HG03354 (cell line): Measurements from ENCODE around the gene SCAMP2.
"Not testable (repeated sequence)": the region's sequence is repeated elsewhere in the genome, so short reads cannot be mapped to it uniquely, and the experiment has no call there.

ENCODE experiments used
- ATAC-seq: cut with Tn5 transposase; IDR thresholded peaks from one replicate; pipeline ENCODE4 v1.9.1; 2021; ENCODE audit warnings: mild to moderate bottlenecking; ENCODE audit not compliant: unreplicated experiment, poor library complexity, severe bottlenecking

The SCAMP2 gene

DNA sequence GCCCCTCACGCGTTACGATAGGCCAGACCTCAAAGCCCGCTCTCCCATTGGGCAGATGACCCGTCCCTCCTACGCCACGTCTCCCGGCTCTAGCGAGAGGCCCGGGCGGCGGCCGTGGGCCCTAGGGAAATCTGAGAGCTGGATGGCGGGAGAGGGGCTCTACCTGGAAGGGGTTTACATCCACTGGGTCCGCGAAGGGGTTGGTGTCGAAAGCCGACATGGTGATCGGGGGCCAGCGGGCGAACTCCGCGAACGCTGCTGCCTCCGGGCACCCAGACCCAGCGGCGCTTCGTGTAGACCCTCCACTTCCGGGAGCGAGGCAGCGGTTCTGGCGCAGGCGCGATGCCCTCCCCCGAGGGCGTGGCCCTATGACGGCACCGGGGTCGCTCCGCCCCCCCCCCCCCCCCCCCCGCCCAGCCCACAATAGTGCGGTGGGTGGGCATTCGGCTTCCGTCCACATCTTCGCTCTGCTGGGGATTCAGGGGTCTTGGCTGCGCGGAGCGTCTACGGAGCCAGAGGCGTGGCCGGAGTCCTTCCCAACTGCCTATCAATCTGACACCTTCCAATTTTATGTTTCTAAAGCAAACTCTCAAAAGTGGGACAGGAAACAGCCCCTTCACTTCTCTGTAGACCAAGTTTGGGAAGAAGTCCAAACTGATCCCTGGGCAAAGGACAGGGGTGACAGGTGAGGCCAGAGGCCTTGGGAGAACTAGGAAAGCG lies at the start of gene SCAMP2:
SCAMP2 (minus strand) TSS at position 330 of the 720 bp plus-strand sequence; CDS start at position 220, 110 bp downstream.
- ATAC-seq, result peak; percentile 86

DNA sequence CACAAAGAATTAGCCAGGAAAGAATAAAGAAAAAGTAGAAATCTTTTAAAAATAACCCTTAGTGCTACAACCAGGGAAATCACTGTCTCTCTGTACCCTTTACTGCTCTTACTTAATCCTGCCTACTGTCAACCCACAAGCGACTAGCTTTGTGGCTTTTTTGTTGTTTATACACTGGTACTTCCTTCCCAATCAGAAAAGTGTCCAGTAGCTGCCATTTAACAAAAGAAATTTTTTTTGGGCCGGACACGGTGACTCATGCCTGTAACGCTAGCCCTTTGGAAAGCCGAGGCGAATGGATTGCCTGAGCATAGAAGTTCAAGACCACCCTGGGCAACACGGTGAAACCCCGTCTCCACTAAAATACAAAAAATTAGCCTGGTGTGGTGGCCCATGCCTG lies 47.3 kb upstream of the SCAMP2 start:
- no peak for ATAC-seq

GRCh38 chr15:74917676-74918075 lies 44.5 kb upstream of the SCAMP2 start:
- no peak for ATAC-seq

DNA sequence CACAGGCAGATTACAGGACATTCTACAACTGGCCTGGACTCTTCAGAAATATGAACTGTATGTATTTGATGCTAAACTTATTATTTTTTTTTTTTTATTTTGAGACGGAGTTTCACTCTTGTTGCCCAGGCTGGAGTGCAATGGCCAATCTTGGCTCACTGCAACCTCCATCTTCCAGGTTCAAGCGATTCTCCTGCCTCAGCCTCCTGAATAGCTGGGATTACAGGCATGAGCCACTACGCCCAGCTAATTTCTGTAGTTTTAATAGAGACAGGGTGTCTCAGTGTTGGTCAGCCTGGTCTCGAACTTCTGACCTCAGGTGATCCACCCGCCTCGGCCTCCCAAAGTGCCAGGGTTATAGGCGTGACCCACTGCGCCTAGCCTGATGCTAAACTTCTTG lies 40.6 kb upstream of the SCAMP2 start:
- not testable (repeated sequence) for ATAC-seq

DNA sequence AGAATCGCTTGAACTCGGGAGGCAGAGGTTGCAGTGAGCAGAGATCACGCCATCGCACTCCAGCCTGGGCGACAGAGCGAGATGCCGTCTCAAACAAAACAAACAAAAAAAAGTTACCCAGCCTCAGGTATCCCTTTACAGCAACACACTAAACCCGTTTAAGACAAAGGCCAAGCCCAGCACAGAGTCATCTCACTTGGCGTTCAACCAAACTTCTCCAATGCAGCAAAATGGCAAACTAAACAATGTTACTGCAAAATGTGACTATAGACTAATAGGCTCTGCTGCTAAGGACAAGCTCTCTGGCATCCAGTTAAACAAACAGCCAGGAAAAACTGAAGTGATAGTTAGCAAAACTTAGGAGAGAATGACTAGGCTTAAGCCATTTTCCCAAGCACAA lies 39.9 kb upstream of the SCAMP2 start:
- ATAC-seq, result no peak

GRCh38 chr15:74908635-74909034 lies 35.5 kb upstream of the SCAMP2 start:
- ATAC-seq, result no peak

GRCh38 chr15:74907163-74907870 lies 34.2 kb upstream of the SCAMP2 start:
- no peak for ATAC-seq

GRCh38 chr15:74906450-74907162 lies 33.4 kb upstream of the SCAMP2 start, which contains the start of gene FAM219B:
TSS of gene FAM219B (minus strand) at chr15:74906851. CDS start at chr15:74906800, 51 bp downstream.
- peak; percentile 86 for ATAC-seq

- ATAC-seq, result peak; percentile 23
Measured at GRCh38 chr15:74906067-74906449, 32.9 kb upstream of the SCAMP2 start.

DNA sequence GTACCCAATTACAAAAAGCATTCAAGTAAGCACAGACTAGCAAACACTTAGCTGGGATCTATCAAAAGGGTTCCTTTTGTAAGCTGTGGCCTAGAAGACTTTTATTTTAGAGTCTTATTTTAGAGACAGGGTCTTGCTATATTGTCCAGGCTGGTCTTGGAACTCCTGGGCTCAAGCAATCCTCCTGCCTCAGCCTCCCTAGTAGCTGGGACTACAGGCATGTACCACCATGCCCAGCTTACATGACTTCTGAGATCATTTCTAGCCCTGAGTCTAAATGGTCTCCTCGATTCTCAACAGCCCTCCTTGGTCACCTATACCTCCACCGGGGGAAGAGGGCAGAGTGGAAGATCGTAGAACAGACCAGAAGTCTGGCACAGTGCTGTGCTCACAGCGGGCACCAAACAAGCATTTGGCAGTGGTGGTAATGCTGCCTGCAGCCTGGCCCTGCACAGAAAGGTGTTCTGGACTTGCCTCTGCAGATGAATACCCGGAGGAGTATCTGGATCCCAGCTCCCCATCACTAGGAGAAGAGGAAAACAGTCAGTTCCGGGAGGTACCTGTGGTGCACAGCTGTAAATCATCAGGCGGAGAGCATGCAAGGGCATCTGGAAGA lies 31.1 kb upstream of the SCAMP2 start:
- no peak for ATAC-seq

DNA sequence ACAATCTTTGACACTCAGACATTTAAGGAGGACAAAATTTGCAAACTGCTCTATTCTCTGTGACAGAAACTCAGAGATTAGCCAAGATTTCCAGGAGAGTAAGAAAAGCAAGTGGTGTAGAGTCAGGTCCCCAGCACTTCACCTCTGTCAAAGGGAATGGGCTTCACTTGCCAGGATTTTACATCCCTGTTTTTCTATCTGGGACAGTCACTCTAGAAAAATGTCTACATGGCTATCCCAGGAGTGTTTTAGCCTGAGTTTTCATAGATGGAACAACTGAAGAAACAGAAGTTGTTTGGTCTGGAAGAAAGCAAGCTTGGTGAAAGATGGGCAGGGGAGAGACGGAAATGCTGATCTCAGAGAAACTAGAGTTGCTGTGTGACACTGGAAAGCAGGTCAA lies 30.5 kb upstream of the SCAMP2 start:
- no peak for ATAC-seq

- ATAC-seq, result no peak
Measured at GRCh38 chr15:74902295-74903075, 29.3 kb upstream of the SCAMP2 start.

- ATAC-seq, result peak; percentile 53
Measured at GRCh38 chr15:74901612-74902063, 28.5 kb upstream of the SCAMP2 start.

- no peak for ATAC-seq
Measured at GRCh38 chr15:74897300-74897701, 24.1 kb upstream of the SCAMP2 start.

DNA sequence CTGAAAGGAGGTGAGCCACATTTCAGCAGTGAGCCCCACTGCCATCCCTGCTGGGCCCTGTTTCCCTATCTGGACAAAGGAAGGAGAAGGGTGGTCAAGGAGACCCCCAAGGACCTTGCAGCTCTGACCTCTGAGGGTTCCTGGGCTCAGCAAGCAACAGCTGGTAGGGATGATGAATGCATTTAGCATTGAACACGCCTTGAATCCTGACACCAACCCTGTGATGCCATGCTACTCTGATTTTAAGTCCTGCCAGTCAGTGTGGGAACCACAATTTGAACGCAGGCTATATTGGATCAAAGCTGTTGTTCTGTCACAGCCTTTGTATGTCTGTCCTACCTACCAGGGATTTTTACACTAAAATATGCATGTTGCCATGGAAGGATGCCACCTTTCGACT lies 23.2 kb upstream of the SCAMP2 start:
- no peak for ATAC-seq

DNA sequence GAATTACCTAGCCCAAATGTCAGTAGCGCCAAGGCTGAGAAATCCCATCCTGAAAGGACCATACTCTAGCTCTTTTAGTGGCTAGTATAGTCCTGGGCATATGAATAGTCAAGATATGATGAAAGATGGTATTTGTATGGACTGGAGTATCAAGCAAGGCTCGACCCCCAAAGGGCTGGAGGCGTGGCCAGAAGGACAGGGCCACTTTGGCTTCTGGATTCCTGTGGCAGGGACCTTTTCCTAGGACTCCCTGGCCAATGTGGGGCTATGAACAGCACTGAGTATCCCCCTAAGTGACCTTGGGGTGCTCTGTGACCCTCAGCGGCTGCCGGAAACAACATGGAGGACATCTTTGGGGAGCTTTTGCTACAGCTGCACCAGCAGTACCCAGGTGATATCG lies 22.7 kb upstream of the SCAMP2 start:
- ATAC-seq, result no peak

DNA sequence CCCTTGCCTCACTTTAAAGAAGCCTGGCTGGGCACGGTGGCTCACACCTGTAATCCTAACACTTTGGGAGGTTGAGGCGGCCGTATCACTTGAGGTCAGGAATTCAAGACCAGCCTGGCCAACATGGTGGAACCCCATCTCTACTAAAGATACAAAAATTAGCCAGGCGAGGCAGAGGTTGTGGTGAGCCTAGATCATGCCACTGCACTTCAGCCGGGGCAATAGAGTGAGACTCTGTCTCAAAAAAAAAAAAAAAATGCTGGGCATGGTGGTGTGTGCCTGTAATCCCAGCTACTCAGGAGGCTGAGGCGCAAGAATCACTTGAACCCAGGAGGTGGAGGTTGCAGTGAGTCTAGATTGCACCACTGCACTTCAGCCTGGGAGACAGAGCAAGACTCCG lies 21.2 kb upstream of the SCAMP2 start:
- ATAC-seq, result not testable (repeated sequence)

DNA sequence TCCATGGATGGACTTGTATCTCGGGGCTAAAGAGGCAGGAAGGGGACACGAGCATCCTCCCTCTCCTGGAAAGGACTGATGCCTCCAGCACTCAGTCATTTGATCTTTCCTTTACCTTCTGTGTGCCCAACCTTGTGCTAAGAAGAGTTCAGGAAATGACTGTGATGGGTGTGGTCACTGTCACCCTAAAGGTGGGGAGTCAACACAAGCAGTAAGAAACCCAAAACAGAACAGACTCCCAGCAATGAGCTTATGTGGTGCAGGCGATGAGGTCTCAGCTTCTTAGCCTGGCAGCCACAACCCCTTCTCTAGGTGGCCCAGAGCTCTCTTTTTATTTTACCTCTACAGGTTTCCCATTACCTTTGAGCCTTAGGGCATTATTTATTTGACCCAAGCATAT lies 20.5 kb upstream of the SCAMP2 start:
- ATAC-seq, result no peak

GRCh38 chr15:74892931-74893330 lies 19.8 kb upstream of the SCAMP2 start:
- no peak for ATAC-seq
